Gastrocnemius medialis (tissue), 4 donors: Measurements from ENCODE around the gene NIBAN1. TPM values are rescaled to one million over a fixed set of nuclear protein-coding genes. Genes with fewer than 3 reads are reported as not detected.

Source experiments
- ATAC-seq, 2 donors: fragments of 150-250 bp; one replicate each; pipeline ENCODE4 v1.9.1; 2016
- DNase-seq, 2 donors: peaks; one replicate each; pipeline ENCODE4 v3.0.0-alpha.2; 2019
- H3K27ac ChIP-seq, 4 donors: fragments of 200-600 bp; sonication (generic); 1 replicate in 1 of 4; 2 replicates in 3 of 4; pipeline ENCODE4 v1.5.1; 2016 to 2018; ENCODE audit warnings: mild to moderate bottlenecking in 2 of 4, moderate library complexity in 1 of 4
- H3K27me3 ChIP-seq, 3 donors: fragments of 200-600 bp; sonication (generic) in 2 of 3; 1 replicate in 1 of 3; 2 replicates in 2 of 3; pipeline versions ENCODE4 v1.5.1 to v1.6.0; 2016 to 2019; ENCODE audit warnings: mild to moderate bottlenecking in 1 of 3, moderate library complexity in 1 of 3
- H3K36me3 ChIP-seq, 2 donors: fragments of 200-600 bp; sonication (generic) in 1 of 2; one replicate each; pipeline ENCODE4 v1.5.1; 2017 to 2018
- H3K4me1 ChIP-seq, 2 donors: fragments of 200-600 bp; sonication (generic) in 1 of 2; one replicate each; pipeline ENCODE4 v1.5.1; 2016 to 2017; ENCODE audit warnings: mild to moderate bottlenecking in 2 of 2
- H3K4me3 ChIP-seq, 4 donors: fragments of 200-600 bp; sonication (generic) in 3 of 4; 1 replicate in 1 of 4; 2 replicates in 3 of 4; pipeline ENCODE4 v1.5.1; 2016 to 2019; ENCODE audit warnings: mild to moderate bottlenecking in 2 of 4
- H3K9me3 ChIP-seq, 3 donors: fragments of 200-600 bp; sonication (generic) in 2 of 3; 1 replicate in 1 of 3; 2 replicates in 2 of 3; pipeline ENCODE4 v1.5.1; 2016 to 2019
- CTCF ChIP-seq, 5 experiments: fragments of 450-650 bp in 3 of 5; fragments of 200-600 bp in 2 of 5; sonication (generic) in 2 of 5; IDR thresholded peaks in 4 of 5; conservative IDR thresholded peaks in 1 of 5; 1 replicate in 4 of 5; 2 replicates in 1 of 5; pipeline ENCODE4 v1.5.1; 2016 to 2019; ENCODE audit warnings: antibody characterized with exemption in 5 of 5, mild to moderate bottlenecking in 3 of 5, moderate library complexity in 3 of 5
- POLR2A ChIP-seq, 2 donors: fragments of 450-650 bp; IDR thresholded peaks; one replicate each; pipeline ENCODE4 v1.6.1; 2017; ENCODE audit warnings: antibody characterized with exemption in 2 of 2, mild to moderate bottlenecking in 2 of 2, moderate library complexity in 2 of 2
- in situ Hi-C, 4 donors: fragments of 200-750 bp; cut with MboI; loops; one replicate each; pipeline versions ENCODE4 v1.15.0 to v1.8.0; 2017; ENCODE audit warnings: low sequenced_read_pairs in 4 of 4
- intact Hi-C: fragments of 100-400 bp; cut with DNase I; formaldehyde crosslinking; loops from one replicate; pipeline ENCODE4 v1.15.1; 2023; ENCODE audit warnings: low total_unique reads
- total RNA-seq, 4 donors: library from RNA; depleted of rRNA; stranded (reverse); fragments of >200 nt; gene quantifications; one replicate each; pipeline versions ENCODE4 v1.1.0 to v1.2.3, GENCODE V29; 2016

Gene NIBAN1
- total RNA-seq, 4 donors from 2014 or later, result 11.7 to 125 (median 19.7) TPM

- H3K27ac ChIP-seq, result no peak overlapping the region
- in situ Hi-C loops (no loop called here), intact Hi-C loops (no loop called here)
- no peaks in the 10 kb centered on the region for H3K36me3 ChIP-seq
- no peak overlapping the region for H3K4me3 ChIP-seq
- DNase-seq (no peak), ATAC-seq (no peak)
- H3K27me3 ChIP-seq, result no peaks in the 10 kb centered on the region
- H3K4me1 ChIP-seq, result peaks cover 7 to 14% of the 10 kb centered on the region in 2 donors
- TF ChIP-seq POLR2A (IDR thresholded peaks at IDR 0.05), result no peak
- no peak for TF ChIP-seq CTCF (IDR thresholded peaks at IDR 0.05 in 4 of 5, conservative IDR thresholded peaks at IDR 0.05 in 1 of 5)
- H3K9me3 ChIP-seq, result no peaks in the 10 kb centered on the region
Observed at GRCh38 chr1:184932319-184932718, 42.0 kb downstream of the NIBAN1 start.

GRCh38 chr1:184931566-184931965 lies 42.7 kb downstream of the NIBAN1 start:
- no peak for DNase-seq
- no peak for ATAC-seq
- Histone ChIP-seq H3K9me3 (no peaks in the 10 kb centered on the region), H3K4me3 (no peak overlapping the region), H3K27me3 (no peaks in the 10 kb centered on the region), H3K27ac (no peak overlapping the region), H3K4me1 (peaks cover 7 to 14% of the 10 kb centered on the region in 2 donors), H3K36me3 (no peaks in the 10 kb centered on the region)
- no peak for TF ChIP-seq CTCF (IDR thresholded peaks at IDR 0.05 in 4 of 5, conservative IDR thresholded peaks at IDR 0.05 in 1 of 5)
- no peak for TF ChIP-seq POLR2A (IDR thresholded peaks at IDR 0.05)
- intact Hi-C loops, result no loop called here
- in situ Hi-C loops, result no loop called here

GRCh38 chr1:184930645-184931044 lies 43.7 kb downstream of the NIBAN1 start:
- Histone ChIP-seq H3K9me3 (no peaks in the 10 kb centered on the region), H3K27ac (no peak overlapping the region), H3K4me3 (no peak overlapping the region), H3K4me1 (peaks cover 0 to 9% of the 10 kb centered on the region in 2 donors), H3K36me3 (no peaks in the 10 kb centered on the region), H3K27me3 (no peaks in the 10 kb centered on the region)
- ATAC-seq (no peak), DNase-seq (no peak)
- TF ChIP-seq POLR2A (IDR thresholded peaks at IDR 0.05), result no peak
- TF ChIP-seq CTCF (IDR thresholded peaks at IDR 0.05 in 4 of 5, conservative IDR thresholded peaks at IDR 0.05 in 1 of 5), result no peak
- in situ Hi-C loops, result no loop called here
- intact Hi-C loops, result no loop called here

GRCh38 chr1:184930232-184930631 lies 44.1 kb downstream of the NIBAN1 start:
- intact Hi-C loops, result no loop called here
- in situ Hi-C loops, result no loop called here
- ATAC-seq (no peak), DNase-seq (no peak)
- Histone ChIP-seq H3K9me3 (no peaks in the 10 kb centered on the region), H3K27me3 (no peaks in the 10 kb centered on the region), H3K27ac (no peak overlapping the region), H3K36me3 (no peaks in the 10 kb centered on the region), H3K4me3 (no peak overlapping the region), H3K4me1 (peaks cover 0 to 9% of the 10 kb centered on the region in 2 donors)
- no peak for TF ChIP-seq CTCF (IDR thresholded peaks at IDR 0.05 in 4 of 5, conservative IDR thresholded peaks at IDR 0.05 in 1 of 5)
- TF ChIP-seq POLR2A (IDR thresholded peaks at IDR 0.05), result no peak

- H3K9me3 ChIP-seq, result no peaks in the 10 kb centered on the region
- intact Hi-C loops, result no loop called here
- H3K27ac ChIP-seq, result peak overlapping the region in 1 of 4 donors; percentile 1
- H3K36me3 ChIP-seq, result no peaks in the 10 kb centered on the region
- ATAC-seq (no peak), DNase-seq (no peak)
- H3K27me3 ChIP-seq, result no peaks in the 10 kb centered on the region
- TF ChIP-seq POLR2A (IDR thresholded peaks at IDR 0.05) (no peak), CTCF (IDR thresholded peaks at IDR 0.05 in 4 of 5, conservative IDR thresholded peaks at IDR 0.05 in 1 of 5) (no peak)
- H3K4me3 ChIP-seq, result no peak overlapping the region
- peaks cover 0 to 9% of the 10 kb centered on the region in 2 donors for H3K4me1 ChIP-seq
- in situ Hi-C loops, result no loop called here
Observed at GRCh38 chr1:184929711-184930202, 44.6 kb downstream of the NIBAN1 start.
